Epidermal melanocyte (primary cell): ENCODE results near the gene FSTL3.
"Not testable (repeated sequence)": the region's sequence is repeated elsewhere in the genome, so short reads cannot be mapped to it uniquely, and the experiment has no call there.

ENCODE experiments used
- DNase-seq: peaks from one replicate; pipeline ENCODE4 v3.0.0; 2011; ENCODE audit warnings: low spot score; ENCODE audit not compliant: insufficient read length

Gene FSTL3

DNA sequence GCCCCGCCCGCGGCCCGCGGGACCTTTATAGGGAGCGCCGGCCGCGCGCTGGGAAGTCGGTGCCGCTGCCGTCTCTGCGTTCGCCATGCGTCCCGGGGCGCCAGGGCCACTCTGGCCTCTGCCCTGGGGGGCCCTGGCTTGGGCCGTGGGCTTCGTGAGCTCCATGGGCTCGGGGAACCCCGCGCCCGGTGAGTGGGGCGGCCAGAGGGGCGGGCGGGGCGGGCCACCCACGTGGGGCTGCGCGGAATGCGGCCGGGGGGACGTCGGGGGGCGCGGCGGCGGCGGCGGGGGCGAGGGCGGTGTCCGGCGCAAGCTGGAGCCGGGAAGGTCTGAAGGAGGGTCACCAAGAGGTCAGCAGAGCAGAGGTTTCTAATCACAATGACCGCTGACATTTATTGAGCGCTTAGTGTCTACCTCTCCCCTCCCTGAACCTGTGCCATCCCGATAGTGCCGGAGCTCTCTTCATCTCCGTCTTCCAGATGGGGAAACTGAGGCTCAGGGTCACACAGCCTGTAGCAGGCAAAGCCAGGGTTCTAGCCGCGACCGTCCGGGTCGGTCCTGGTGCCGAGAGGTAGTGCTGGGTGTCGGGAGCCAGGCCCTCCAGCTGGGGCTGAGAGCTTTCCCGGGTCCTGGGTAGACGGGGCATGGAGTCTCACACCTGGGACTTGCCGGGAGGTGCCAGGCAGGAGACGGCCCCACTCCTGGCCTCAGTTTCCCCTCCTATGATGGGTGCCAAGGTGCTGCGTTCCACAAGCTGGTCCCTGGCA, at the start of gene FSTL3:
Gene FSTL3 (plus strand): TSS at position 54 of the 767 bp plus-strand sequence. CDS start 32 bp downstream, at position 86.
- DNase-seq, result peak; percentile 25

- not testable (repeated sequence) for DNase-seq
Observed at GRCh38 chr19:626566-626965, 49.6 kb upstream of the FSTL3 start.

DNA sequence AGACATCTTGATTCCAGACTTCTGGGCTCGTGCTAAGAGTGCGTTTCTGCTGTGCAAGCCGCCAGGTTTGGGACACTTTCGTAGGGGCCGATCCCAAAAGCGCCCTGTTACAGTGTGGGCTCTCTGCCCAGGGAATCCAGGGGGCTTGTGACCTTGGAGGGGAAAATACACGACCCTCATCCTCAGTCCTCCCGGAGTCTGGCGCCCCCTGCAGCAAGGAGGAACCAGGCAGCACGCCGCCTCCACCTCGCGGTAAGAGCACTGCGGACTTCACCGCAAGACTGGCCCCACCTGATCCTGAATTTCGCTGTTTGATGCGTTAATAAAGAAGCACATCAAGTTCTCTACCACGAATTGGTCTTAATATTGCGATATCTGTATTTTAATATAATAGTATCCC, 48.0 kb upstream of the FSTL3 start:
- no peak for DNase-seq

DNA sequence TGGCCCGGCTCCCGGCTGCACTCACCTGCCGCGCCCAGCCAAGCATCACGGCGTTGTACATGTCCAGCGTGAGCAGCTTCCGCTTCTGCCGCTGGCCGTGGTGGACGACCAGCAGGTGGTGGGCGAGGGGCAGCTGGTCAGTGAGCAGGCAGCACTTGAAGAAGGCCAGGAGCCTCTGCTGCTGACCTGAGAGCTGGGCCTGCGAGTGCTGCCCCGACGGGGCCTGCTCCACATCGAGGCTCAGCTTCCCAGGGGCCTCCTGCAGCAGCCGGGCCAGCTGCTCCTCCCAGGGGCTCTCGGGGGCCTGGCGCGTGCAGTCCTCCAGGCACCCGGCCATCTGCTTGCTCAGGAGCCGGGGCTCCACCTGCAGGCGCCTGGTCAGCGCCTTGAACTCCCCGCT, 46.7 kb upstream of the FSTL3 start:
- DNase-seq, result not testable (repeated sequence)

DNA sequence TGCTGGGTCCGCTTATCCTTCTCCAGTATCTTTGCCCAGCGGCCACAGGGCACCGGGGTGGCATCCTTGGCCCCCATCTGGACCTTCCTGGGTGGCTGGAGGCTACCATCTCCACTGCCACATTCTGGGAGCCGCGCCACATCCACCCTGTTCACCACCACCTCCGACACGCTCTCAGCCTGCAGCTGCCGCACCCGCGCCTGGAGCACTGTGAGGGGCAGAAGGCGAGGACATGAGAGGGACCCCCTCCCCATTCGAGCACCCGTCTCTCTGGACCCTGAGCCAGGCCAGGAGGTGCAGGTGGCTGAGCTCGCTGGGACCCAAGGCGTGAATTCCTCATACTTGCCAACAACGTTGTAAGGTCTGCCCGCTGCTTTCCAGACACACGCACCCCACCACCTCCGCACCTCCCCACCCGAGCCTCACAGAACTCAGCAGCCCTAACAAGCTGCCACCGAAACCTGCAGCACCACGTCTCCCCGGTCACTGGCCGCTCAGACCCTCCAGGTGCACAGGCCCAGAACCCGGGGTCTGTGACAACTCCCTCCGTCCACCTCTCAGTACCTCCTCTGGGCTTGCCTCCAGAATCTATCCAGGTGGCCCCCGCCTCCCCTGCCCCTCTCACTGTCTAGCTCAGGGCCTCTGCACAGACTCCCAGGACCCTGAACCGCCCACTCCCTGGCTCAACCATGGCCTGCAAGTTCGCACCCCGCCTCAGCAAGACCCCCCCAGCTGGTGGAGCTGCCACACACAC, 46.1 kb upstream of the FSTL3 start:
- no peak for DNase-seq

DNA sequence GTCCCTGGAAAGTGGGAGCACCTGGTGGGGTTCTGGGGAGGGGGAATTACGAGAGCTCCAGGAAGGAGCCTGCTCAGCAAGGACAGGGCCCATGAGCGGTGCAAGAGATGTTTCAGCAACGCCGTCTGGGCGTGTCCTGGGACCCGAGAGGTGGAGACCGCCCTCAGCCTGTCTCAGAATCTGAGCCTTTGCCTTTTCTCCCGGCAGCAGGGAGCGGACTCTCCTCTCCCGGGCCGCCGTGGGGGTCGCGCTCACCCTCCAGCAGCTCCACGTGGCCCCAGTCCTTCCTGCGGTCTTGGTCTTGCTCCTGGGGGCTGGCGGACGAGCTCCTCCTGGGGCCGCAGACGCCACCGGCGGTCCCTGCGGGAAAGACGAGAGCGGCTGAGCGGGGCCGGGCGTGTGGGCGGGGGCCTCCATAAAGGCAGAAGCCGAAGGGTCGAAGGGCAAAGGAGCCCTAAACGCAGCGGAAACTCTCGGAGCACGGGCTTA, 43.6 kb upstream of the FSTL3 start:
- no peak for DNase-seq

DNA sequence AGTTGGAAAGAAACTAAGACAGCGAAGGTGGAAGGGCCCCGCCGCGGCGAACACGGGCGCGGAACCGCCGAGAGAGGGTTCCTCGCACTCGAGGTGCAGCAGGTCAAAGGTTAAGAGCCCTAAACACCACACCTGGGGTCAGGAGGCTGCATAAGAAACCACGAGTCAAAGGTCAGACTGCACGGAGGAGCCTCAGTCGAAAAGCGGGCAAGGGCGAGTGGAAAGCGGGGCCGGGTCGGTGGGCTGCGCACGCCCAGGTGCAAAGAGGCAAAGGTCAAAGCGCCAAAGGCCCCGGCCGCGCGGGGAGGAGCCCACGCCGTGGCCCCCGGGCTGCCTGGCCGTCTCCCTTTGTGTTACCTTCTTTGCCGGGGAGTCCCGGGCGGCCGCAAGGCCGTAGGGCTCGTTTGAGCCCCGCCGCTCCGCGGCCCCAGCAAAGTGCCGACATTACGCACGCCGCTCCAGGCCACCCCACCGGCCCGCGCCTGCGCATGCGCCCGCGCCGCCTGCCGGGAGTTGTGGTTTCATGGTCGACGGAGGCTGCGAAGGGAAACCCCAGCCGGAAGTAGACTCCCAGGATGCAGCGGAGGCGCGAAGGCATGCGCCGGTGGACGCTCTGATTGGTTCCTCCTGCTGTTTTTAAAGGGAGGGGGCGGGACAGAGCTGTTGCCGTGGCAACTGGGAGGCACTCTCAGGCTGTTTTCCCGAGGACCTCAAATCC, 43.0 kb upstream of the FSTL3 start, which contains the start of gene POLRMT:
Gene POLRMT (minus strand): TSS at position 470 of the 718 bp plus-strand sequence. CDS start 25 bp downstream, at position 445.
- peak; percentile 100 for DNase-seq

DNA sequence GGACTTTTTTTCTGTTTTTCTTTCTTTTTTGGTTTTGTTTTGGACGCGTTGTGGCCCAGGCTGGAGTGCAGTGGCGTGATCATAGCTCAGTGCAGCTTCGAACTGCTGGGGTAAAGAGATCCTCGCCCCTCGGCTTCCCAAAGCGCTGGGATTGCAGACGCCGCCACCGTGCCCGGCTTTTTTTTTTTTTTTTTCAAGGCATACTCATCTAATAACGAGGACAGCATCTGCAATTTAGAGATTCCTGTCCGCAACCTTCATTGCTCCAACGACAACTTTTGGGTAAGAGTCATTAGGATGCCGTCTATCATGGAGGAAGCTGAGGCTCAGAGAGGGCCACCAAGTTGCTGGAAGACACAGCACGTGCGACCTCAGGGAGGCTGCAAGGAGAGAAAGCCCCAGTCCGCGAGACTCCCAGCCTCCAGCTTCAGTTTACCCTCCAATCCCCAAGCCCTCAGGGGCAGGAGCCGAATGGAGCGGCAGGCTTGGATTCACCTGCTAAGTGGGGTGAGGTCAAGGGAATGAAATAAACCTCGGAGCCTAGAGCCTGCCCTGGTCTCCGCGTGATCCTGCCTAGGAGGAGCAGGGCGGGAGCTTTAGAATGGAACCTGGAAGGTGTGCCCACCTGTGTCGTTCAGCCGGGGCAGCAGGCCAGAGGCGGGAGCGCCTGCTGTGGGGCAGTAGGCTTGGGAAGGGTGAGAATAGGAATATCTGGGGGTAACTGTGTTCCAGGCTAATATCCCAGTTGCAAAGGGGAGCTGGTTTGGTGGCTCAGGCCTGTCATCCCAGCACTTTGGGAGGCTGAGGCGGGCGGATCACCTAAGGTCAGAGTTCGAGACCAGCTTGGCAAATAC, 42.2 kb upstream of the FSTL3 start:
- no peak for DNase-seq

DNA sequence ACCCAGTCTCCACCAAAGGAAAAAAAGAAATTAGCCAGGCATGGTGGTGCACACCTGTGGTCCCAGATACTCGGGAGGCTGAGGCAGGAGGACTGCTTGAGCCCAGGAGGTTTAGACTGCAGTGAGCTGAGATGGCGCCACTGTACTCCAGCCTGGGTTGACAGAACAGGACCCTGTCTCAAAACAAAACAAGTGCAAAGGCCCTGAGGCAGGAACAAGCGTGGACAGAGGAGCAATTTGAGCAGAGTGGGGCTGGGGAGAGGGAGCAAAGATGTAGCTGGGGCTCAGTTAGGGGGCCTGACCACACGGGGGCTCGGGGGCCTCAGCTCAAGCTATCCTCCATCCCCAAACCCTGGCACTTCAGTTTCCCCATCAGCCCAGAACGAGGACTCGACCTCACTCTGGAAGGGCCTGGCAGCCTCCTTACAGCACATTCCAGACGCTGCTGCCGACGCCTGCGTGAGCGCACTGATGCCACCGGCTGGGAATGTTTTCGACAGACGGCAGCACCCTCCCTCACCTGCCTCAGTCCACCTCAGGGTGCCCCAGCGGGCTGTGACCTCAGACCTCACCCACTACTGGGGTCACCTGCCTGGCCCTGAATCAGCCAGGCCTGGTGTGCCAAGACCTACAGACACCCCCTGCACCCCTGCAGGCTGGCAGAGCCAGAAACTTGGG, 41.1 kb upstream of the FSTL3 start:
- no peak for DNase-seq

- DNase-seq, result no peak
Observed at GRCh38 chr19:638906-639252, 37.3 kb upstream of the FSTL3 start.

GRCh38 chr19:639253-640160, 36.7 kb upstream of the FSTL3 start, which contains the start of gene FGF22:
Gene FGF22 (plus strand): TSS chr19:639879. CDS start chr19:639926, 47 bp downstream.
- peak; percentile 97 for DNase-seq

DNA sequence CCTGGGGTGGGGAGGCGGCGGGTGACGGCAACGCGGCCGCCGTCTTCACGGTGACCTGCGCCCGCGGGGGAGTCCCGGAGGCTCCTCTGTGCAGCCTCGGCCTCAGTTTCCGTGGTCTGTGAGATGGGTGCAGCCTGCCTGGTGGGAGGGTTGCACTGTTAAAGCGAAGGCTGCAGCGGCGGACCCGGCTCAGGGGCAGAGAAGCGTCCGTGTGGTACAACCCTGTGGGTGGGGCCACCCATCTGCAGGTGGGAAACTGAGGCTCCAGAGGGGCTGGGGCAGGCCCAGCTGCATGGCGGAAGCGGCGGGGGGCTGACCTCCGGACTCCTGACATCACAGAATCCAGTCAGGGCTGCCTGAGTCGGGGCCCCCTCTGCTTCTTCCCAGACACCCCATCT, 36.0 kb upstream of the FSTL3 start:
- DNase-seq, result no peak

- DNase-seq, result no peak
Observed at GRCh38 chr19:640606-641189, 35.5 kb upstream of the FSTL3 start.

- no peak for DNase-seq
Observed at GRCh38 chr19:641702-642101, 34.5 kb upstream of the FSTL3 start.

DNA sequence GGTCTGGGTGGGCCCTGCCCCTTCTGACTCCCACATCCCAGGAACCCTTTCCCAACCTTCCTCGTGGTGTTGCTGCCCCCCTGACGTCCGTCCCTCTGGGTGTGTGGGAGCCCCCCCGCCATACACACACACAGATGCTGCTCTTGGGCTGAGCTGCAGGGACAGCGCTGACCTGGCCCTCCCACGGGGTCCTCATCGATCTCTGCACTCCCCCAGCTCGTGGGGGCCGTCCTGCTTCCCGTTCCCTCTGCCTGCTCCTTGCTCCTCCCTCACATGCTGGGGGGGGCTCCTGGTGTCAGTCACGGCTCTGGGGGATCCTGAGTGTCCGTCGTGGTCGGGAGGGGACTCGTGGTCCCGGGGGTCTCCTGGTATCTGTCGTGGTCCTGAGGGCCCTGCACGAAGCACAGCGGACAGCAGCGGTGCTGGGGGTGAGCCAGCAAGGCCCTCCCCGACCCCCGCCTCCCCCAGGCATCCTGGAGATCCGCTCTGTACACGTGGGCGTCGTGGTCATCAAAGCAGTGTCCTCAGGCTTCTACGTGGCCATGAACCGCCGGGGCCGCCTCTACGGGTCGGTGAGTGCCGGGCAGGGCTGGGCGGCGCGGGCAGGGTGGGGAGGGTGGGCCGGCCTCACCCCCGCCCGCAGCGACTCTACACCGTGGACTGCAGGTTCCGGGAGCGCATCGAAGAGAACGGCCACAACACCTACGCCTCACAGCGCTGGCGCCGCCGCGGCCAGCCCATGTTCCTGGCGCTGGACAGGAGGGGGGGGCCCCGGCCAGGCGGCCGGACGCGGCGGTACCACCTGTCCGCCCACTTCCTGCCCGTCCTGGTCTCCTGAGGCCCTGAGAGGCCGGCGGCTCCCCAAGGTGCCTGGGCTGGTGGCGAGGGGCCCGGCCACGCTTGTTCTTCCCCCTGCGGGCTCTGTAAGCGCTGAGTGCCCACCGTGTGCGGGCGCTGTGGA, 33.1 kb upstream of the FSTL3 start:
- no peak for DNase-seq

DNA sequence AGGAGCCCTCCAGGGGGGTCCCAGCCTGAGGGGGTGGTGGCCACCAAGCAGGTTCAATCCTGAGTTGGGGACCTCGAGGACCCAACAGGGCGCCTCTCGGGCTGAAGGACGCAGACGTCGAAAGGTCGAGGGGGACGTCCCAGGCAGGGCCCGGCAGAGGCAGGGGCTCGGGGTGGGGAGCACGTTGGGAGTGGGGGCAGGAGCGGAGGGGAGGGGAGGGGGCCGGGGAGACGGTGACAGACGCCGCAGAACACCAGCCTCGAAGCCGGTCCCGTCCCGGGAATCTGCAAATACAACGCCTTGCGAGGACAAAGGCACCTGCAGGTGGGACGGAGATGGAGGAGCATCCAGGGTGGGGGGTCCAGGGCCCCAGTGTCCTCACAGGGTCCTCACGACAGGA, 32.5 kb upstream of the FSTL3 start:
- DNase-seq, result no peak

GRCh38 chr19:644363-644762, 31.8 kb upstream of the FSTL3 start:
- DNase-seq, result no peak

GRCh38 chr19:644789-645188, 31.4 kb upstream of the FSTL3 start:
- DNase-seq, result no peak
